Measurements from ENCODE around the gene LSM4.

- TF ChIP-seq CTCF (IDR thresholded peaks at IDR 0.05; ENCODE audit: low read depth, low read length, poor library complexity, severe bottlenecking) = no peak
- no peak for TF ChIP-seq EZH2phosphoT487 (IDR thresholded peaks at IDR 0.05; ENCODE audit: borderline replicate concordance, low read length)
These were observed 27.6 kb upstream of the LSM4 start for GRCh38 chr19:18350490-18350889.
